Loucy (cell line): ENCODE results near the gene OLA1.

Source experiments
- H2AFZ ChIP-seq: fragments of 200-600 bp; sonication (generic); 2 replicates; pipeline ENCODE4 v1.6.0; 2016; ENCODE audit warnings: antibody characterized with exemption, mild to moderate bottlenecking, low read length, moderate library complexity
- H3F3A ChIP-seq: fragments of 200-600 bp; 2 replicates; pipeline ENCODE4 v1.6.0; 2016; ENCODE audit warnings: antibody characterized with exemption, low read depth, mild to moderate bottlenecking
- H3K27me3 ChIP-seq: fragments of 200-600 bp; sonication (generic); 2 replicates; pipeline ENCODE4 v1.6.1; 2014; ENCODE audit warnings: low read length, mild to moderate bottlenecking; ENCODE audit not compliant: insufficient read depth, poor library complexity, severe bottlenecking
- H3K36me3 ChIP-seq: fragments of 200-600 bp; sonication (generic); 2 replicates; pipeline ENCODE4 v1.6.1; 2016; ENCODE audit warnings: low read length; ENCODE audit not compliant: insufficient read depth
- H3K4me1 ChIP-seq: fragments of 200-600 bp; sonication (generic); 2 replicates; pipeline ENCODE4 v1.5.1; 2014; ENCODE audit warnings: low read length, mild to moderate bottlenecking; ENCODE audit not compliant: insufficient read depth, poor library complexity, severe bottlenecking
- H3K4me2 ChIP-seq: fragments of 200-600 bp; sonication (generic); 2 replicates; pipeline ENCODE4 v1.6.0; 2014; ENCODE audit warnings: antibody characterized with exemption, low read length, low read depth, mild to moderate bottlenecking; ENCODE audit not compliant: poor library complexity, severe bottlenecking
- H3K4me3 ChIP-seq: fragments of 200-600 bp; sonication (generic); 2 replicates; pipeline ENCODE4 v1.5.1; 2014; ENCODE audit warnings: low read length, mild to moderate bottlenecking, mixed read lengths; ENCODE audit not compliant: poor library complexity, severe bottlenecking
- H3K79me2 ChIP-seq: fragments of 200-600 bp; sonication (generic); 2 replicates; pipeline ENCODE4 v1.6.1; 2014; ENCODE audit warnings: low read length; ENCODE audit not compliant: insufficient read depth
- H3K9ac ChIP-seq: fragments of 200-600 bp; sonication (generic); 2 replicates; pipeline ENCODE4 v1.6.0; 2014; ENCODE audit warnings: mild to moderate bottlenecking, low read depth, low read length, moderate library complexity; ENCODE audit not compliant: poor library complexity, severe bottlenecking
- H3K9me2 ChIP-seq: fragments of 200-600 bp; sonication (generic); replicated peaks from 2 replicates; pipeline ENCODE4 v1.6.1; 2016; ENCODE audit warnings: low read depth, low read length, mixed read lengths
- H3K9me3 ChIP-seq: fragments of 200-600 bp; sonication (generic); 2 replicates; pipeline ENCODE4 v1.6.1; 2014; ENCODE audit warnings: mild to moderate bottlenecking, antibody characterized with exemption, low read length, low read depth; ENCODE audit not compliant: insufficient read depth
- H4K20me1 ChIP-seq: fragments of 200-600 bp; sonication (generic); 2 replicates; pipeline ENCODE4 v1.6.0; 2014; ENCODE audit warnings: antibody characterized with exemption, low read length, mild to moderate bottlenecking; ENCODE audit not compliant: insufficient read depth, poor library complexity, severe bottlenecking
- CTCF ChIP-seq: fragments of 200-600 bp; sonication (generic); conservative IDR thresholded peaks from 2 replicates; pipeline ENCODE4 v1.5.1; 2014; ENCODE audit warnings: mild to moderate bottlenecking, antibody characterized with exemption, low read length
- EZH2phosphoT487 ChIP-seq: fragments of 200-600 bp; IDR thresholded peaks from 2 replicates; pipeline ENCODE4 v1.6.1; 2018; ENCODE audit warnings: antibody characterized with exemption, mild to moderate bottlenecking, moderate library complexity, borderline replicate concordance

OLA1 gene

DNA sequence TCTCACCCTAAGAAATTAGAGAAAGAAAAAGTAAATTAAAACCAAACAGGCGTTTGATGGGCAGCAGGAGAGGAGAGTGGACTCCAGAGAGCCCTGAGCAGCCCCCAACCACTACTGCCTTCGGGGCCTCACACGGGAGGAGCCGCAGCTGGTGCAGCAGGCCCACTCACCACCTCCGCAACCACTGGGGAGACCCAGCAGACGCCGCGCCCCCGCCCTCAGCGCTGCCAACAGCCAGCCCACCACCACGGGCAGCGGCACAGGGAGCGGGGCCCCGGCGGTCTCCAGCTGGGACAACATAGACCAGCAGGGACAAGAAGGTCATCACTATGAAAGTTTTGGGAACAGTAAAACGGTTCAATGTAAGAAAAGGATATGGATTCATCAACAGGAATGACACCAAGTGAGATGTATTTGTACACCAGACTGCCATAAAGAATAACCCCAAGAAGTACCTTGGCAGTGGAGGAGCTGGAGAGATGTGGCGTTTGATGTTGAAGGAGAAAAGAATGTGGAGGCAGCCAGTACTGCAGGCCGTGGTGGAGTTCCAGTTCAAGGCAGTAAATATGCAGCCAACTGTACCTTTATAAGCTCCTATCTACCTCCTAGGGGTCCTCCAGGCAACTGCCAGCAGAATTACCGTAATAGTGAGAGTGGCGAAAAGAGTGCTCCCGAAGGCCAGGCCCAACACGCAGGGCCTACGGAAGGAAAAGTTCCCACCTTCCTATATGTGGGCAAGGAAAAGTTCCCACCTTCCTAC is 76.5 kb downstream of the OLA1 start:
- Histone ChIP-seq H3K9me3 (peaks cover 45% of the 10 kb centered on the region), H3K27me3 (no peaks in the 10 kb centered on the region), H2AFZ (no peak overlapping the region), H4K20me1 (no peaks in the 10 kb centered on the region), H3F3A (peaks cover 10% of the 10 kb centered on the region; the same call in 1 of the 2 replicates), H3K9ac (no peak overlapping the region), H3K79me2 (peaks cover 78% of the 10 kb centered on the region), H3K4me1 (peaks cover 20% of the 10 kb centered on the region), H3K9me2 (no peaks in the 10 kb centered on the region), H3K4me3 (peak overlapping the region; percentile 18), H3K4me2 (peak overlapping the region; percentile 21), H3K36me3 (peaks cover 24% of the 10 kb centered on the region)
- TF ChIP-seq EZH2phosphoT487 (no peak), CTCF (no peak)

DNA sequence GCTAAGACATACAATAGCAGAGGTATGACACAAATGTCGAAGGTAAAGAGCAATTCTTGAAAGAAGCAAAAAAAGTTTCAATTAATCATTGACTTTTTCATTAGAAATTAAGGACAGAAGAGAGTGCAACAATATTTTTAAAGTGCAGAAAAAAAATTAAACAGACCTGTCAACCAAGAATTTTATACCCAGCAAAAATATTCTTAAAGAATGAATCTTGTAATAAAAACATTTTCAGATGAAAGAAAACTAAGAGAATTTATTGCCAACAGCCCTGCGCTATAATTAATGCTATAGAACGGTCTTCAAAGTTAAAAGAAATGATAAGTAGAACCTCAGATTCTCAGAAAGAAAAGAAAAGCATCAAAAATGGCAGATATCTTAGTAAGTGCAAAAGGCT is 79.0 kb downstream of the OLA1 start:
- Histone ChIP-seq H3K79me2 (peaks cover 88% of the 10 kb centered on the region), H2AFZ (no peak overlapping the region), H3K9me3 (peaks cover 31% of the 10 kb centered on the region), H3K4me2 (no peak overlapping the region), H3K9me2 (no peaks in the 10 kb centered on the region), H3K36me3 (peaks cover 22% of the 10 kb centered on the region), H3F3A (peaks cover 10% of the 10 kb centered on the region; the same call in 1 of the 2 replicates), H3K27me3 (no peaks in the 10 kb centered on the region), H3K4me3 (no peak overlapping the region), H4K20me1 (no peaks in the 10 kb centered on the region), H3K9ac (no peak overlapping the region), H3K4me1 (peaks cover 15% of the 10 kb centered on the region)
- TF ChIP-seq EZH2phosphoT487 (no peak), CTCF (no peak)

- no peak overlapping the region for H2AFZ ChIP-seq
- peaks cover 20% of the 10 kb centered on the region for H3K9me3 ChIP-seq
- H3K36me3 ChIP-seq, result peaks cover 18% of the 10 kb centered on the region
- TF ChIP-seq EZH2phosphoT487 (no peak), CTCF (no peak)
- H3K27me3 ChIP-seq, result no peaks in the 10 kb centered on the region
- peaks cover 5% of the 10 kb centered on the region for H4K20me1 ChIP-seq
- no peaks in the 10 kb centered on the region for H3K4me1 ChIP-seq
- H3K9ac ChIP-seq, result no peak overlapping the region
- no peak overlapping the region for H3K4me3 ChIP-seq
- H3K9me2 ChIP-seq, result no peaks in the 10 kb centered on the region
- H3K4me2 ChIP-seq, result no peak overlapping the region
- H3F3A ChIP-seq, result no peaks in the 10 kb centered on the region
- peaks cover 88% of the 10 kb centered on the region for H3K79me2 ChIP-seq
Measured at GRCh38 chr2:174166261-174166660, 82.1 kb downstream of the OLA1 start.
